Measurements from ENCODE around the gene ASB6. TPM values are rescaled to one million over a fixed set of nuclear protein-coding genes. Genes with fewer than 3 reads are reported as not detected.

ASB6 gene
- total and polyA plus RNA-seq, 2 donors (not counting 1 experiment from before 2014, with no cell fraction given): 27.7 to 27.9 TPM

- no peak overlapping the region for H3K4me3 ChIP-seq (ENCODE audit: control extremely low read depth in 1 of 5, extremely low read depth in 1 of 5, insufficient read depth in 1 of 5, low read depth in 2 of 5, low read length in 4 of 5)
- H3K4me2 ChIP-seq (replicated peaks; ENCODE audit: low read depth, low read length, poor library complexity, severe bottlenecking): no peak overlapping the region
- Mint-ChIP-seq H3K4me3 (no peak overlapping the region), H3K27me3 (no peaks in the 10 kb centered on the region), H3K9me3 (ENCODE audit: insufficient read depth) (no peaks in the 10 kb centered on the region), H3K4me1 (peaks cover 26% of the 10 kb centered on the region), H3K27ac (no peak overlapping the region)
- H3K9me3 ChIP-seq (ENCODE audit: control extremely low read depth in 1 of 3, control insufficient read depth in 2 of 3, insufficient read depth in 1 of 3, low read length in 2 of 3): no peaks in the 10 kb centered on the region
- ATAC-seq (ENCODE audit: low read depth): no peak
- intact Hi-C loops (cut with micrococcal nuclease): no loop called here
- H3K4me1 ChIP-seq (ENCODE audit: control insufficient read depth in 2 of 2, insufficient read depth in 2 of 2, low read length in 2 of 2): peaks cover 12 to 17% of the 10 kb centered on the region in 2 donors
- DNase-seq: no peak
- H4K20me1 ChIP-seq (ENCODE audit: control insufficient read depth, insufficient read depth, low read length, poor library complexity, severe bottlenecking): peaks cover 55% of the 10 kb centered on the region
- TF ChIP-seq, protein P1, sequence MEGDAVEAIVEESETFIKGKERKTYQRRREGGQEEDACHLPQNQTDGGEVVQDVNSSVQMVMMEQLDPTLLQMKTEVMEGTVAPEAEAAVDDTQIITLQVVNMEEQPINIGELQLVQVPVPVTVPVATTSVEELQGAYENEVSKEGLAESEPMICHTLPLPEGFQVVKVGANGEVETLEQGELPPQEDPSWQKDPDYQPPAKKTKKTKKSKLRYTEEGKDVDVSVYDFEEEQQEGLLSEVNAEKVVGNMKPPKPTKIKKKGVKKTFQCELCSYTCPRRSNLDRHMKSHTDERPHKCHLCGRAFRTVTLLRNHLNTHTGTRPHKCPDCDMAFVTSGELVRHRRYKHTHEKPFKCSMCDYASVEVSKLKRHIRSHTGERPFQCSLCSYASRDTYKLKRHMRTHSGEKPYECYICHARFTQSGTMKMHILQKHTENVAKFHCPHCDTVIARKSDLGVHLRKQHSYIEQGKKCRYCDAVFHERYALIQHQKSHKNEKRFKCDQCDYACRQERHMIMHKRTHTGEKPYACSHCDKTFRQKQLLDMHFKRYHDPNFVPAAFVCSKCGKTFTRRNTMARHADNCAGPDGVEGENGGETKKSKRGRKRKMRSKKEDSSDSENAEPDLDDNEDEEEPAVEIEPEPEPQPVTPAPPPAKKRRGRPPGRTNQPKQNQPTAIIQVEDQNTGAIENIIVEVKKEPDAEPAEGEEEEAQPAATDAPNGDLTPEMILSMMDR (IDR thresholded peaks at IDR 0.05): no peak
- no peak for TF ChIP-seq EZH2 (IDR thresholded peaks at IDR 0.05; ENCODE audit: borderline replicate concordance, insufficient read depth, low read depth, low read length, poor library complexity, severe bottlenecking)
- peaks cover 2 to 46% of the 10 kb centered on the region in 2 experiments for H3K36me3 ChIP-seq (replicated peaks in 1 of 2; ENCODE audit: control extremely low read depth in 1 of 2, control insufficient read depth in 1 of 2, extremely low read depth in 1 of 2, insufficient read depth in 2 of 2, low read length in 1 of 2)
- no peak overlapping the region for H3K9ac ChIP-seq (ENCODE audit: low read length)
- ChIA-PET POLR2A (interaction anchor here (1.8 kb wide), 1 partner anchor 13 kb away, joined by 9 read pairs; the partner anchor contains the start of gene NTMT1), CTCF (interaction anchor here (0.5 to 6.2 kb wide), 4 partner anchors 13 to 467 kb away, joined by 3 to 66 read pairs (median 4); partner anchors contain the start of gene NTMT1)
- H3K27me3 ChIP-seq (replicated peaks in 1 of 4; ENCODE audit: control extremely low read depth in 1 of 4, control insufficient read depth in 3 of 4, insufficient read depth in 4 of 4, low read length in 3 of 4): no peaks in the 10 kb centered on the region
- WGBS (ENCODE audit: insufficient coverage): 97% methylated on average over 17 of the region's 17 CpGs
- H2AFZ ChIP-seq (ENCODE audit: insufficient read depth, low read depth, low read length, poor library complexity, severe bottlenecking): no peak overlapping the region
- H3K79me2 ChIP-seq (ENCODE audit: control insufficient read depth, insufficient read depth, low read length): peaks cover 34% of the 10 kb centered on the region
- no peak overlapping the region for H3K27ac ChIP-seq (ENCODE audit: low read length in 2 of 2)
Measured at GRCh38 chr9:129639034-129639630, 2.8 kb downstream of the ASB6 start.

GRCh38 chr9:129637673-129638439 is 4.1 kb downstream of the ASB6 start:
- POLR2A ChIA-PET: no interaction called here
- no peak for ATAC-seq (ENCODE audit: low read depth)

More at GRCh38 chr9:129637673-129638439, 4.1 kb downstream of the ASB6 start:
- Mint-ChIP-seq H3K4me3 (no peak overlapping the region), H3K27ac (peak overlapping the region; percentile 61), H3K9me3 (ENCODE audit: insufficient read depth) (no peaks in the 10 kb centered on the region), H3K4me1 (peaks cover 26% of the 10 kb centered on the region), H3K27me3 (no peaks in the 10 kb centered on the region)
- Histone ChIP-seq H3K4me2 (replicated peaks; ENCODE audit: low read depth, low read length, poor library complexity, severe bottlenecking) (no peak overlapping the region), H3K4me1 (ENCODE audit: control insufficient read depth in 2 of 2, insufficient read depth in 2 of 2, low read length in 2 of 2) (peaks cover 12 to 17% of the 10 kb centered on the region in 2 donors), H3K9me3 (ENCODE audit: control extremely low read depth in 1 of 3, control insufficient read depth in 2 of 3, insufficient read depth in 1 of 3, low read length in 2 of 3) (no peaks in the 10 kb centered on the region), H3K9ac (ENCODE audit: low read length) (no peak overlapping the region), H4K20me1 (ENCODE audit: control insufficient read depth, insufficient read depth, low read length, poor library complexity, severe bottlenecking) (peaks cover 68% of the 10 kb centered on the region), H2AFZ (ENCODE audit: insufficient read depth, low read depth, low read length, poor library complexity, severe bottlenecking) (no peak overlapping the region), H3K36me3 (replicated peaks in 1 of 2; ENCODE audit: control extremely low read depth in 1 of 2, control insufficient read depth in 1 of 2, extremely low read depth in 1 of 2, insufficient read depth in 2 of 2, low read length in 1 of 2) (peaks cover 2 to 57% of the 10 kb centered on the region in 2 experiments), H3K27me3 (replicated peaks in 1 of 4; ENCODE audit: control extremely low read depth in 1 of 4, control insufficient read depth in 3 of 4, insufficient read depth in 4 of 4, low read length in 3 of 4) (no peaks in the 10 kb centered on the region), H3K79me2 (ENCODE audit: control insufficient read depth, insufficient read depth, low read length) (peaks cover 38% of the 10 kb centered on the region), H3K27ac (ENCODE audit: low read length in 2 of 2) (no peak overlapping the region), H3K4me3 (ENCODE audit: control extremely low read depth in 1 of 5, extremely low read depth in 1 of 5, insufficient read depth in 1 of 5, low read depth in 2 of 5, low read length in 4 of 5) (no peak overlapping the region)
- 91% methylated on average over 28 of the region's 29 CpGs for WGBS (ENCODE audit: insufficient coverage)
- no peak for TF ChIP-seq EZH2 (IDR thresholded peaks at IDR 0.05; ENCODE audit: borderline replicate concordance, insufficient read depth, low read depth, low read length, poor library complexity, severe bottlenecking)
- TF ChIP-seq, protein P1 (IDR thresholded peaks at IDR 0.05): no peak
- no peak for DNase-seq
- CTCF ChIA-PET: interaction anchor here (1.0 to 1.7 kb wide), 2 partner anchors 11 to 13 kb away, joined by 3 to 7 read pairs; no protein-coding TSS in a partner anchor
- intact Hi-C loops (cut with micrococcal nuclease): no loop called here
